Prostate gland (tissue), 2 donors: Measurements from ENCODE around the gene SLC7A14.

Source experiments
- CTCF ChIP-seq, 4 experiments: fragments of 200-600 bp in 2 of 4; fragments of 450-650 bp in 2 of 4; sonication (generic) in 2 of 4; IDR thresholded peaks; 1 replicate in 3 of 4; 2 replicates in 1 of 4; pipeline ENCODE4 v1.5.1; 2016 to 2019; ENCODE audit warnings: antibody characterized with exemption in 4 of 4, mild to moderate bottlenecking in 2 of 4, moderate library complexity in 2 of 4
- POLR2A ChIP-seq: fragments of 450-650 bp; IDR thresholded peaks from one replicate; pipeline ENCODE4 v1.6.1; 2016; ENCODE audit warnings: antibody characterized with exemption, mild to moderate bottlenecking
- POLR2AphosphoS5 ChIP-seq: sonication (generic); formaldehyde crosslinking; IDR thresholded peaks from one replicate; pipeline ENCODE4 v1.6.1; 2017; ENCODE audit warnings: antibody characterized with exemption

DNA sequence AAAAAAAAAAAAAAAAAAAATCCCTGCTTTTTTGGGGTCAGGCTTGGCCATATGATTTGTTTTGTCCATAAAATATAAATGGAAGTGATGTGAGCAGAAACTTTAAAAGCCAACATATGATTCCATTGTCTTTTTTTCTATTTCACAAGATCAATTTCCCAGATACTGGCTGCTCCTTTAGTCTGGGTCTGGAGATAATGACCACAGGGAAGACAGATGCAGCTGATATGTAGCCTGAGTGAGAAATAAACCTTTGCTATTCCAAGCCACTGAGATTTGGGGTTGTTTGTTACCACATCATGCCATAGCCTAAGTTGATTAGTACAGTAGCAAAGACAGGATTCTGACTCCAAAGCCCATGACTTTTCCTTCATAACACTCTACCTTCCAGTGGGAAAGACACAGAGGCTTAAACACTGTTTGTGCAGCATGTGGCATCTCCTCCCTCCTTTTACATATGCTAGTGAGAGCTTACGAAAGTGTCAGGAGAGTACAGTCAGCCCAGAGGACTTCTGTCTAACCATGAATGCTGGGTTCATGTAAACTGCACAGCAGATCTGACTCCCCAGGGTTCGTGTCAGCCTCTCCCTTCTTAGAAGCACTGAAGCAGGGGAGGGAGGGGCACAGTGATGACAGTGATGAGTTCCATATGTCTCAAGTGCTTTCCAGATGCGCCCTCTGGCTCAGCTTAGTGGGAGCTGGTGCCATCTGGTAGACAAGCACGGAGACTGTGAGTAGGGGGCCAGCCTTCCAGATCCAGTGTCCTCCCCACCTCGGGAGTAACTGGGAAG, 36.7 kb upstream of the SLC7A14 start:
- TF ChIP-seq CTCF (IDR thresholded peaks at IDR 0.05) (no peak), POLR2A (no peak), POLR2AphosphoS5 (no peak)
